ENCODE measurements around the gene CDCA3. TPM values are rescaled to one million over a fixed set of nuclear protein-coding genes. Genes with fewer than 3 reads are reported as not detected.
"Not testable (repeated sequence)": the region's sequence is repeated elsewhere in the genome, so short reads cannot be mapped to it uniquely, and the experiment has no call there.

The CDCA3 gene
- polyA plus RNA-seq, 1 experiment: 11.6 TPM

DNA sequence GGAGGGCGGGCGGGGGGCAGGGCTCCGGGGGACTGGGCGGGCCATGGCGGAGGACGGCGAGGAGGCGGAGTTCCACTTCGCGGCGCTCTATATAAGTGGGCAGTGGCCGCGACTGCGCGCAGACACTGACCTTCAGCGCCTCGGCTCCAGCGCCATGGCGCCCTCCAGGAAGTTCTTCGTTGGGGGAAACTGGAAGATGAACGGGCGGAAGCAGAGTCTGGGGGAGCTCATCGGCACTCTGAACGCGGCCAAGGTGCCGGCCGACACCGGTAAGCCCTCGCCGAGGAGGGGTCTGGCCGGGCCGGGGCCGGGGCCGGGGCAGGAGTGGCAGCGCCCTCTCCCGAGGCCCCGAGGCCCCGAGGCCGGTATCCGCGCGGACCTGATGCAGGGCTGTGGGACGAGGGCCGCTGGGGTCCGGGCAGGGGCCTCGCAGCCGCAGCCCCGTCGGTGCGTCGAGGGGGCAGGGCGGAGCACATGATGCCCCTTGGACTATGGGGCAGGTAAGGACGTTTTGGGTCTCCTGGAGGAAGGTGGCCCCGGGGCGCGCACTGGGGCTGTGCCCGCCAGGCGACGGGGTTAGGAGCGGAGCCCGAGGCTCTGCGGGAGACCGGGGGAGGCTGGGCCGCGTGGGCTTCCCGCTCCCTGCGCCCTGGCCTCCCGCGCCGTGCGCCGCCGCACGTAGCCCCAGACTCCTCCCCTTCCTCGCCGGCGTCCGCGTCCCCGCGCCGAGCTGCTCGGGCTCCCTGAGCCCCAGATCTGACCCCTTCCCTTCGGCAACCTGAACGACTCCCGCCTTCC lies 16.5 kb upstream of the CDCA3 start, which contains the start of gene TPI1:
TSS of gene TPI1 (plus strand) at position 119 of the 798 bp plus-strand sequence. CDS start at position 155, 36 bp downstream.
- peak within 1 kb of the TSS; percentile 39 for H3K27ac ChIP-seq (ENCODE audit: low read depth, low read length)
- DNase-seq (ENCODE audit: low read depth, low spot score): peak; percentile 51
- peak within 1 kb of the TSS; percentile 90 for H3K4me3 ChIP-seq (ENCODE audit: low read depth, low read length)
- TF ChIP-seq, protein P1, sequence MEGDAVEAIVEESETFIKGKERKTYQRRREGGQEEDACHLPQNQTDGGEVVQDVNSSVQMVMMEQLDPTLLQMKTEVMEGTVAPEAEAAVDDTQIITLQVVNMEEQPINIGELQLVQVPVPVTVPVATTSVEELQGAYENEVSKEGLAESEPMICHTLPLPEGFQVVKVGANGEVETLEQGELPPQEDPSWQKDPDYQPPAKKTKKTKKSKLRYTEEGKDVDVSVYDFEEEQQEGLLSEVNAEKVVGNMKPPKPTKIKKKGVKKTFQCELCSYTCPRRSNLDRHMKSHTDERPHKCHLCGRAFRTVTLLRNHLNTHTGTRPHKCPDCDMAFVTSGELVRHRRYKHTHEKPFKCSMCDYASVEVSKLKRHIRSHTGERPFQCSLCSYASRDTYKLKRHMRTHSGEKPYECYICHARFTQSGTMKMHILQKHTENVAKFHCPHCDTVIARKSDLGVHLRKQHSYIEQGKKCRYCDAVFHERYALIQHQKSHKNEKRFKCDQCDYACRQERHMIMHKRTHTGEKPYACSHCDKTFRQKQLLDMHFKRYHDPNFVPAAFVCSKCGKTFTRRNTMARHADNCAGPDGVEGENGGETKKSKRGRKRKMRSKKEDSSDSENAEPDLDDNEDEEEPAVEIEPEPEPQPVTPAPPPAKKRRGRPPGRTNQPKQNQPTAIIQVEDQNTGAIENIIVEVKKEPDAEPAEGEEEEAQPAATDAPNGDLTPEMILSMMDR (IDR thresholded peaks at IDR 0.05; ENCODE audit: low read depth, low read length): no peak
- POLR2A ChIA-PET: interaction anchor here (0.5 to 4.8 kb wide), 12 partner anchors 13 to 328 kb away, joined by 3 to 57 read pairs (median 5); partner anchors contain the start of genes C12orf57, CDCA3, COPS7A and MLF2
- no peaks in the 10 kb centered on the region for H3K27me3 ChIP-seq (ENCODE audit: control insufficient read depth, insufficient read depth, low read length)
- CTCF ChIA-PET: interaction anchor here (0.6 to 1.0 kb wide), 2 partner anchors 115 to 226 kb away, joined by 3 to 4 read pairs; partner anchors contain the start of gene MLF2
- H3K9me3 ChIP-seq (ENCODE audit: control insufficient read depth, insufficient read depth, low read length): no peaks in the 10 kb centered on the region; the same call in 1 of the 2 replicates

DNA sequence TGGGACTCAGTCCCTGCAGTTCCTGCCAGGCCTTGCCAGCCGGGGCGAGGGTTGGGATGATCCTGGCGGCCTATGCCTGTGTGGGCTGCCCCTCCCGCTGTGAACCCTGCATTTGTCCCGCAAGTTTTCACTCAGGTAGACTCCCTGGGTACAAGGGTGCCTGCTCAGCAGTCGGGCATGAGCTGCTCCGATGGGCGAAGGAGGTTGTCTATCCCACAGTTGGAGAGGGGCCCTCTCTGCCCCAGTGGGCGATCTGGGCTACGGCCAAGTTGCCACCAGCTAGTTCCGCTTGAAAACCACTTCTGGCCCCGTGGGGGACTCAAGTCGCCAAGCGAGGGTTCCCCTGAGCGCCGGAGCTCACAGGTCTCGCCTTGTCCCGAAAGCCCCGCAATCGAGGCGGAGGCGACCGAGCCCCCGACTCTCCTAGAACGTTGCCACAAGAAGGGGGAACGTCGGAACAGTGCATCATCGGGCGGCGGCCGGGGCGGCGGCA lies 15.9 kb upstream of the CDCA3 start:
- no peaks in the 10 kb centered on the region for H3K27me3 ChIP-seq (ENCODE audit: control insufficient read depth, insufficient read depth, low read length)
- H3K27ac ChIP-seq (ENCODE audit: low read depth, low read length): peak overlapping the region; percentile 31
- no peak for DNase-seq (ENCODE audit: low read depth, low spot score)
- H3K9me3 ChIP-seq (ENCODE audit: control insufficient read depth, insufficient read depth, low read length): no peaks in the 10 kb centered on the region; the same call in 1 of the 2 replicates
- POLR2A ChIA-PET: interaction anchor here (0.6 to 4.8 kb wide), 9 partner anchors 12 to 143 kb away, joined by 4 to 57 read pairs (median 9); partner anchors contain the start of genes C12orf57, CDCA3, COPS7A and MLF2
- peak overlapping the region; percentile 63 for H3K4me3 ChIP-seq (ENCODE audit: low read depth, low read length)
- CTCF ChIA-PET: interaction anchor here (0.8 to 1.0 kb wide), 2 partner anchors 31 to 114 kb away, joined by 4 to 8 read pairs; partner anchors contain the start of gene MLF2
- TF ChIP-seq, protein P1 (IDR thresholded peaks at IDR 0.05; ENCODE audit: low read depth, low read length): no peak

DNA sequence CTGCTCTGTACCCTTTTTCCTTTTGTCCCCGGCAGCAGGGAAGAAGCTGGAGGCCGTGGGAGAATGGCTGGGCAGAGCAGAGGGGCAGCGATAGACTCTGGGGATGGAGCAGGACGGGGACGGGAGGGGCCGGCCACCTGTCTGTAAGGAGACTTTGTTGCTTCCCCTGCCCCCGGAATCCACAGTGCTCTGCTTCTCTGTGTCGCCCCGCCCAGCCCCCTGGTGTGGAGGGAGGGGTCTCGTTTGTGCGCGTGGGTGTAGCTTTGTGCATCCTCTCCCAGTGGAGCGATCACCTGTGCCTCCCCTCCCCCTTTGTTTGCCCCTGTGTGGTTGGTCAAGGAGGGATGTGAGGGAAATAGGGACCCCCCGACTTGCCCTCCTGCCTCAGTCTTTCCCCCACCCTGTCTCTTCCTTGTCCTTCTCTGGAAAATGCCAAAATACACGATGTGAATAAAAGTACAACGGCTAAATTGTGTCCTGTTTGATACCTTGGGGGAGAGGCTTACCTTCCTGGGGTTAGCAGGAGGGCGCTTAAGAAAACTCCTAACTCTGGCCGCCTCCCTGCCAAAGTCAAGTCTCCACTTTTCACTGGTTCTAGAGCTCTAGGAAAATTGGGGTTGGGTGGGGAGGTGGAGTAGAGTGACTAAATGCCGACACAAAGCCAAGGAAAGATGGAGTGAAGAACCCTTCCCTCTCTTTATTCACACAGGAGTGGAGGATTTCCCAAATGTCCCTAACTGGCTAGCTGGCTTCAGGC lies 15.3 kb upstream of the CDCA3 start:
- no peak overlapping the region for H3K27ac ChIP-seq (ENCODE audit: low read depth, low read length)
- H3K9me3 ChIP-seq (ENCODE audit: control insufficient read depth, insufficient read depth, low read length): no peaks in the 10 kb centered on the region; the same call in 1 of the 2 replicates
- CTCF ChIA-PET: interaction anchor here (0.8 kb wide), 1 partner anchor 31 kb away, joined by 8 read pairs; no protein-coding TSS in a partner anchor
- TF ChIP-seq, protein P1 (IDR thresholded peaks at IDR 0.05; ENCODE audit: low read depth, low read length): no peak
- DNase-seq (ENCODE audit: low read depth, low spot score): no peak
- H3K27me3 ChIP-seq (ENCODE audit: control insufficient read depth, insufficient read depth, low read length): no peaks in the 10 kb centered on the region
- POLR2A ChIA-PET: interaction anchor here (0.6 to 4.8 kb wide), 8 partner anchors 12 to 143 kb away, joined by 4 to 57 read pairs (median 10); partner anchors contain the start of genes C12orf57, CDCA3, COPS7A and MLF2
- H3K4me3 ChIP-seq (ENCODE audit: low read depth, low read length): peak overlapping the region; percentile 63

DNA sequence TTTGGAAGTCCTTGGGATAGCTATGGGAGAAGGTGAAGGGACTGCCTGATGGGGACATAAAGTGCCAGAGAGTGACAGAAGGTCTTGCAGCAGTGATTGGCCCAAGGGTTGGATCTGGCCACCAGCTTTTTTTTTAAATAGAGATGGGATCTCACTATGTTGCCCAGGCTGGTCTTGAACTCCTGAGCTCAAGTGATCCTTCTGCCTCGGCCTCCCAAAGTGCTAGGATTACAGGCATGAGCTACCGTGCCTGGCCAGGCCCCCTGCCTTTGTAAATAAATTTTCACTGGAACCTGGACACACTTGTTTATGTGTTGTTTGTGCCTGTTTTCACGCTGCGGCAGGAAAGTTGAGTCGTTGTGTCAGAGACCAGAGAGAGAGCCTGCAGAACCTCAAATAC lies 14.2 kb upstream of the CDCA3 start:
- H3K9me3 ChIP-seq (ENCODE audit: control insufficient read depth, insufficient read depth, low read length); H3K27ac ChIP-seq (ENCODE audit: low read depth, low read length); H3K27me3 ChIP-seq (ENCODE audit: control insufficient read depth, insufficient read depth, low read length); DNase-seq (ENCODE audit: low read depth, low spot score); H3K4me3 ChIP-seq (ENCODE audit: low read depth, low read length): not testable (repeated sequence)
- ChIA-PET CTCF (interaction anchor here (0.5 to 1.1 kb wide), 2 partner anchors 71 to 99 kb away, joined by 3 to 4 read pairs; no protein-coding TSS in a partner anchor), POLR2A (interaction anchor here (0.6 to 4.8 kb wide), 2 partner anchors 13 to 115 kb away, joined by 3 to 57 read pairs; partner anchors contain the start of genes CDCA3 and USP5)
